ENCODE data around the gene PRPF8.

PRPF8 gene

GRCh38 chr17:1732241-1732832 lies 47.7 kb upstream of the PRPF8 start:
- no peak overlapping the region for H3K27ac ChIP-seq (ENCODE audit: low read length)
- H3K36me3 ChIP-seq (replicated peaks; ENCODE audit: low read depth, low read length), result peaks cover 8% of the 10 kb centered on the region
- no peak overlapping the region for H2AFZ ChIP-seq (ENCODE audit: low read depth, low read length)
- H3K4me2 ChIP-seq (ENCODE audit: low read length), result no peak overlapping the region
- peaks cover 11% of the 10 kb centered on the region for H3K79me2 ChIP-seq (ENCODE audit: low read length)
- no peak overlapping the region for H3K4me3 ChIP-seq (ENCODE audit: low read length)
- no peak overlapping the region for H3K9ac ChIP-seq (ENCODE audit: low read length)
- no peaks in the 10 kb centered on the region for H3K4me1 ChIP-seq (ENCODE audit: low read length)
- H3K9me3 ChIP-seq (ENCODE audit: insufficient read depth, low read length), result no peaks in the 10 kb centered on the region
- TF ChIP-seq CTCF (IDR thresholded peaks at IDR 0.05; ENCODE audit: low read depth, low read length), result no peak
- TF ChIP-seq EZH2phosphoT487 (IDR thresholded peaks at IDR 0.05; ENCODE audit: low read depth), result no peak
- no peaks in the 10 kb centered on the region for H3K27me3 ChIP-seq (ENCODE audit: low read depth, low read length)
- H4K20me1 ChIP-seq (ENCODE audit: insufficient read depth, low read length), result no peaks in the 10 kb centered on the region

GRCh38 chr17:1731194-1731506 lies 46.5 kb upstream of the PRPF8 start:
- Histone ChIP-seq H3K27ac (ENCODE audit: low read length) (no peak overlapping the region), H4K20me1 (ENCODE audit: insufficient read depth, low read length) (no peaks in the 10 kb centered on the region), H3K36me3 (replicated peaks; ENCODE audit: low read depth, low read length) (peaks cover 15% of the 10 kb centered on the region), H2AFZ (ENCODE audit: low read depth, low read length) (no peak overlapping the region), H3K9me3 (ENCODE audit: insufficient read depth, low read length) (no peaks in the 10 kb centered on the region), H3K9ac (ENCODE audit: low read length) (no peak overlapping the region), H3K27me3 (ENCODE audit: low read depth, low read length) (no peaks in the 10 kb centered on the region), H3K4me1 (ENCODE audit: low read length) (peaks cover 10% of the 10 kb centered on the region), H3K79me2 (ENCODE audit: low read length) (peaks cover 23% of the 10 kb centered on the region), H3K4me3 (ENCODE audit: low read length) (no peak overlapping the region), H3K4me2 (ENCODE audit: low read length) (no peak overlapping the region)
- no peak for TF ChIP-seq EZH2phosphoT487 (IDR thresholded peaks at IDR 0.05; ENCODE audit: low read depth)
- no peak for TF ChIP-seq CTCF (IDR thresholded peaks at IDR 0.05; ENCODE audit: low read depth, low read length)

GRCh38 chr17:1730326-1731193 lies 45.9 kb upstream of the PRPF8 start:
- no peak overlapping the region for H3K4me2 ChIP-seq (ENCODE audit: low read length)
- TF ChIP-seq EZH2phosphoT487 (IDR thresholded peaks at IDR 0.05; ENCODE audit: low read depth), result no peak
- H3K4me3 ChIP-seq (ENCODE audit: low read length), result no peak overlapping the region
- no peak overlapping the region for H2AFZ ChIP-seq (ENCODE audit: low read depth, low read length)
- no peaks in the 10 kb centered on the region for H4K20me1 ChIP-seq (ENCODE audit: insufficient read depth, low read length)
- no peak overlapping the region for H3K27ac ChIP-seq (ENCODE audit: low read length)
- H3K9me3 ChIP-seq (ENCODE audit: insufficient read depth, low read length), result no peaks in the 10 kb centered on the region
- peaks cover 28% of the 10 kb centered on the region for H3K79me2 ChIP-seq (ENCODE audit: low read length)
- H3K36me3 ChIP-seq (replicated peaks; ENCODE audit: low read depth, low read length), result peaks cover 19% of the 10 kb centered on the region
- no peak overlapping the region for H3K9ac ChIP-seq (ENCODE audit: low read length)
- H3K4me1 ChIP-seq (ENCODE audit: low read length), result peaks cover 16% of the 10 kb centered on the region
- no peaks in the 10 kb centered on the region for H3K27me3 ChIP-seq (ENCODE audit: low read depth, low read length)

GRCh38 chr17:1729966-1730325 lies 45.3 kb upstream of the PRPF8 start:
- no peak overlapping the region for H3K27ac ChIP-seq (ENCODE audit: low read length)
- H3K36me3 ChIP-seq (replicated peaks; ENCODE audit: low read depth, low read length), result peaks cover 21% of the 10 kb centered on the region
- TF ChIP-seq EZH2phosphoT487 (IDR thresholded peaks at IDR 0.05; ENCODE audit: low read depth) (no peak), CTCF (IDR thresholded peaks at IDR 0.05; ENCODE audit: low read depth, low read length) (no peak)
- no peak overlapping the region for H3K4me2 ChIP-seq (ENCODE audit: low read length)
- no peaks in the 10 kb centered on the region for H3K27me3 ChIP-seq (ENCODE audit: low read depth, low read length)
- H3K9me3 ChIP-seq (ENCODE audit: insufficient read depth, low read length), result no peaks in the 10 kb centered on the region
- no peak overlapping the region for H3K9ac ChIP-seq (ENCODE audit: low read length)
- H3K4me1 ChIP-seq (ENCODE audit: low read length), result peaks cover 21% of the 10 kb centered on the region
- H2AFZ ChIP-seq (ENCODE audit: low read depth, low read length), result no peak overlapping the region
- no peaks in the 10 kb centered on the region for H4K20me1 ChIP-seq (ENCODE audit: insufficient read depth, low read length)
- peaks cover 34% of the 10 kb centered on the region for H3K79me2 ChIP-seq (ENCODE audit: low read length)
- no peak overlapping the region for H3K4me3 ChIP-seq (ENCODE audit: low read length)

All from OCI-LY3 (cell line).